ENCODE measurements around the gene PTX4. TPM values are rescaled to one million over a fixed set of nuclear protein-coding genes. Genes with fewer than 3 reads are reported as not detected.

PTX4 gene
- total RNA-seq, 2 donors from 2014 or later: not detected

- no peak for DNase-seq
- no peak for ATAC-seq
- intact Hi-C loops (cut with DNase I, micrococcal nuclease): no loop called here
Measured at GRCh38 chr16:1525871-1526607, 37.3 kb upstream of the PTX4 start.

- ATAC-seq (no peak), DNase-seq (no peak)
- intact Hi-C loops (cut with DNase I, micrococcal nuclease): no loop called here
Measured at GRCh38 chr16:1524366-1524765, 35.6 kb upstream of the PTX4 start.

- ATAC-seq (no peak), DNase-seq (no peak)
- intact Hi-C loops (cut with DNase I, micrococcal nuclease): no loop called here
Measured at GRCh38 chr16:1523581-1524245, 35.0 kb upstream of the PTX4 start.

DNA sequence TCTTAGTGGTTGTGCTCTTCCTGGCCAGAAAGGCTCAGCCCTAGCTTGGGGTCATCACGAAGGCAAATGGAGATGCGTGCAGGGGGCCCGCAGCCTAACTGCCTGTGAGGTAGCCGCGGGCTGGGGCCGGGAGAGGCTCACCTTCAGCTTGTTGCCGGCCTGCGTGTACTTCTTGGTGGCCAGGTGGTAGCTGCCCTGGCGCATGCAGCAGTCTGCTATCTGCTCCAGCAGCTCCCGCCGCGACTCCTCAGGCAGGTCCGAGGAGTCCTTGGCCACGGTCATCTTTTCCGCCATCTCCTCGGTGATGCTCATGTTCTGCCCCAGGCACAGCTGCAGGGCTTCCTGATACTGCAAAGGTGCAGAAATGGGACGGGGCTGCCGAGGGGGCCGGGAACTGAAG, 31.7 kb upstream of the PTX4 start:
- no peak for ATAC-seq
- DNase-seq: no peak
- intact Hi-C loops (cut with DNase I, micrococcal nuclease): no loop called here

DNA sequence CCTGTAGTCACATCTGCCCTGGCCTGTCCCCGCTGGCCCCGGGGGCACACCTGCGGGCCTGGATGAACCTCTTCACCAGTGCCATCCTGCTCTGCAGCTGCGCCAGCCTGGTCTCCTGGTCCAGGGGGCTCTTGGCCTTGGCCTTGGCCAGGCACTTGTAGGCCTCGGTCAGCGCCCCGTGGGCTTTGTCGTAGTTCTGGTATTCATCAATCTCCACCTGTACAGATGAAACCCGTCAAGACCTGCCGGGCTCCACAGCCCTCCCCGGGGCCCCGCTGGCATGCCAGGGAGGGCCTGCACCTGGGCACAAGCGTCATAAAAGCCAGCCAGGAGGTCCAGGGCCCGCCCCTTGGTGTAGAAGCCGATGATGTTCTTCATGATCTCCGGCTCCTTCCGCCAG, 31.1 kb upstream of the PTX4 start:
- ATAC-seq (no peak), DNase-seq (no peak)
- intact Hi-C loops (cut with DNase I, micrococcal nuclease): no loop called here

DNA sequence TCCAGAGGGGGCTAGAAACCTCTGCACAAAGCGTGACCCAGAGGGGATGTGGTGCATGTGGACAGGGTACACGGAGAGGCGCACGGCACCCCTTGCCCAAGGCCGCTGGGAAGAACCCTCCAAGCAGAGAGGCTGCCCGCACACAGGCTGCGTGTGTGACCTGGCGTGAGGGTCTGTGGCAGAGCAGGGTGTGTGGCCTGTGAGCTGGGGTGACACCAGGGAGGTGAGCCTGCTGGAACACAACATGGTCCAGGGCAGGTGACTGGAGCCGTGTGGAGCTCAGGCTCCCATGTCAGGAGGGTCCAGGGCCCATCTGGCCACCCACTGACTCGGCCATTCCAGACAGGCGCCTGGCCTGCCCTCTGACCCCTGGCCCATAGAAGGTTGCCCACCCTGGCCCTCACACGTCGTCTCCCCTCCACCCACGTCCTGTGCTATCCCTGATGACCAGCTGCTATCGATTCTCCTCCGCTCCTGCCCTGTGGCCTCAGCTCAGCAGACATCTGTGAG, 29.9 kb upstream of the PTX4 start:
- no peak for ATAC-seq
- no peak for DNase-seq
- intact Hi-C loops (cut with DNase I, micrococcal nuclease): no loop called here

GRCh38 chr16:1514507-1514906, 25.8 kb upstream of the PTX4 start:
- ATAC-seq (no peak), DNase-seq (no peak)
- intact Hi-C loops (cut with DNase I, micrococcal nuclease): no loop called here

GRCh38 chr16:1512774-1513173, 24.0 kb upstream of the PTX4 start:
- intact Hi-C loops (cut with DNase I, micrococcal nuclease): no loop called here
- no peak for ATAC-seq

GRCh38 chr16:1511662-1512569, 23.2 kb upstream of the PTX4 start:
- intact Hi-C loops (cut with DNase I, micrococcal nuclease): no loop called here
- DNase-seq: no peak
- ATAC-seq: no peak

More at GRCh38 chr16:1512774-1513173, 24.0 kb upstream of the PTX4 start:
- no peak for DNase-seq

DNA sequence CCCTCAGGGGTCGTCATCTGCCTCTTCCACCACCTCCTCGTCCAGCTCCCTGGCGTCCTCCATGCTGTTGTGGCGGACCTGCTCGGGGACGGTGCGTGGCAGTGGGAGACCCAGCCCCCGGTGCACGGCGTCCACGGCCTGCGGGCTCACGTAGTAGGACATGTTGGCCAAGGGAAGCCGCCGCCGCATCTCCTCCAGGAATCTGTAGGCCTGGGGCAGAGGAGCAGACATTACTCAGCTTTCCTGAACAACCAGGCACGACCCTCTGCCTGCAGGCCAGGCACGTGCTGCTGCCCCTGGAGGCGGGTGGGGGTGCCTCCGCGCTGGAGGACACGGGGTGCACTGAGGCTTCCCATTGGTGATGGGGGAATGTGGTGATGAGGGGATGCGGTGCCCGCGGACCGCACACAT, 22.2 kb upstream of the PTX4 start:
- intact Hi-C loops (cut with DNase I, micrococcal nuclease): no loop called here
- no peak for DNase-seq
- ATAC-seq: no peak

GRCh38 chr16:1510272-1510671, 21.5 kb upstream of the PTX4 start:
- intact Hi-C loops (cut with DNase I, micrococcal nuclease): no loop called here
- ATAC-seq (no peak), DNase-seq (no peak)

- no peak for DNase-seq
- ATAC-seq: no peak
- intact Hi-C loops (cut with DNase I, micrococcal nuclease): no loop called here
Measured at GRCh38 chr16:1509307-1510221, 20.8 kb upstream of the PTX4 start.

DNA sequence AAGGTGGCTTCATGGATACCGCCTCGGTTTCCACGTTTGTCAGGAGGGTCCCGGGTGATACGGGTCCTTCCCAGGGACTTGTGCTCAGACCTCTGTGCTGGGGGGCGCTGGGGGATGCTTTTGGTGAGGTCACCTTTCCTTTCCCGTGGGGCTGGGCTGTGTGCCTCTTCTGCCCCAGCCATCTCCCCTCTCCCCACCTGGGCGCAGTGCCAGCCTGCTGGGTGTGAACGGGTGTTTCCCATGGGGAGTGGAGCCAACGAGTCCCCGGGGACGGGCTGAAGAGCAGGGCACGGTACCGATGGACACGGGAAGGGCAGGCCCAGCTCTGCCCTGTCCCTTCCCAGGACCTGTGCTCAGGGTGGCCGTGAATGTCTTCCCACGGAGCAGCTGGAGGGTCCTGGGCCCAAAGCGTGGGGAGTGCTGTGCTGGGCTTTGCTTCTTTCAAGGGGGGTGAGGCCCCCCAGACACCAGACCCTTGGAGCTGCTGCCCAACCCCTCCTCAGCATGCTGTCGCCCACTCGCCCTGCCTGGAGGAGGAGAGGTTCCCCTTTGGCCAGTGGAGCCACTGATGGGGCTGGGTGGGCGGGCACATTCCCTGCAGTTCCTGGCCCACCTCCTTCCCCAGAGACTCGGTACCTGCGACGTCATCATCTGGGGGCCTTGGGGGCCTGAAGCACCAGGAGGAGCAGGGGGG, 19.9 kb upstream of the PTX4 start:
- intact Hi-C loops (cut with DNase I, micrococcal nuclease): no loop called here

DNA sequence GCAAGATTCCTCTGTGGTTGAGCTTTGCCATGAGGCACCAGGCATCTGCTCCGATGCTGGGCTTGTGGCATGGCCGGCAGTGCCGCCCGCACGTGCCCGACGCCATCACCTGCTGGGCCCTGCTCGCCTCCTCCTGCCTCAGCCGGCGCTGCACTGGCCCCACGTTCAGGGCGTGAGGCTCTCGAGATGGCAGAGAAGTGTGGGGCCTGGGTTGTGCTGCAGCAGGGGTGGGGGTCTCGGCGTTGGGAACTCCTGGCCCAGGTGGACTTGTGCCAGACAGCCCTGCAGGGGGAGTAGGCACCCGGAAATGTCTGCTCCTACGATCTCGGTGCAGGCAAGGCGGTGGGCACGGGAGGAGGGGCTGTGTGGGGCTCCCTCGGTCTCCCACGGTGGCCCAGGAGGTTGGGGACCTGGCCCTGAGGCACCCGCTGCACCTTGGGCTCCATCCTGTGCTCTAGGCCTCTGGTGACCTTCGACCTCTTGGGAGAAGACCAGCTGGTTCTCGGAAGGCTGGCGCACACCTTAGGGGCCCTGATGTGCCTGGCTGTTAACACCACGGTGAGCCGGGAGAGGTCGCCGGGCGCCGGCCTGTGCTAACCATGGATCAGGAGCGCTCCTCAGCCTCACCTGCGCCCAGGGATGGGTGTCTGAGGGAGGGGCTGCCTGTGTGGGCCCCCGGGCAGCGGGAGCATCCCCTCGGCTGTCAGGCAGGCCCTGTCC, 17.9 kb upstream of the PTX4 start:
- ATAC-seq (no peak), DNase-seq (no peak)
- intact Hi-C loops (cut with DNase I, micrococcal nuclease): no loop called here

More for the DNA sequence above, 19.9 kb upstream of the PTX4 start:
- DNase-seq: no peak
- no peak for ATAC-seq

DNA sequence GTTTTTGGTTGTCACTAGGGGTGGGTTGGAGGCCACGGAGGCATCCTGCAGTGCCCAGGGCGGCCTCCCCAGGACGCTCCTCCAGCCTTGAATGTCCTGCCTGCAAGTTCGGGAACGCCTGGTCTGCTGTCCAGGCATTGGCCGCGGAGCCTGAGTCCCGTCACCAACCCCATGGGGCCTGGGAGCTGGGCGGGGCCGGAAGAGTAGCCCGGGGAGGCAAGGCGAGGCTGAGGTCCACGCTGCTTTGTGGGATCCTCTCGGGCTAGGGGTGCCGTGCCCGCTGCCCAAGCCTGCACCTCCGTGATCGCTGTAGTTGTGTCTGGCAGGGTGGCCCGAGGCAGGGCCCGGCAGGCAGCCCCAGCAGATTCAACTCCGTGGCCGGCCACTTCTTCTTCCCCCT, 17.2 kb upstream of the PTX4 start:
- no peak for ATAC-seq
- no peak for DNase-seq
- intact Hi-C loops (cut with DNase I, micrococcal nuclease): no loop called here

DNA sequence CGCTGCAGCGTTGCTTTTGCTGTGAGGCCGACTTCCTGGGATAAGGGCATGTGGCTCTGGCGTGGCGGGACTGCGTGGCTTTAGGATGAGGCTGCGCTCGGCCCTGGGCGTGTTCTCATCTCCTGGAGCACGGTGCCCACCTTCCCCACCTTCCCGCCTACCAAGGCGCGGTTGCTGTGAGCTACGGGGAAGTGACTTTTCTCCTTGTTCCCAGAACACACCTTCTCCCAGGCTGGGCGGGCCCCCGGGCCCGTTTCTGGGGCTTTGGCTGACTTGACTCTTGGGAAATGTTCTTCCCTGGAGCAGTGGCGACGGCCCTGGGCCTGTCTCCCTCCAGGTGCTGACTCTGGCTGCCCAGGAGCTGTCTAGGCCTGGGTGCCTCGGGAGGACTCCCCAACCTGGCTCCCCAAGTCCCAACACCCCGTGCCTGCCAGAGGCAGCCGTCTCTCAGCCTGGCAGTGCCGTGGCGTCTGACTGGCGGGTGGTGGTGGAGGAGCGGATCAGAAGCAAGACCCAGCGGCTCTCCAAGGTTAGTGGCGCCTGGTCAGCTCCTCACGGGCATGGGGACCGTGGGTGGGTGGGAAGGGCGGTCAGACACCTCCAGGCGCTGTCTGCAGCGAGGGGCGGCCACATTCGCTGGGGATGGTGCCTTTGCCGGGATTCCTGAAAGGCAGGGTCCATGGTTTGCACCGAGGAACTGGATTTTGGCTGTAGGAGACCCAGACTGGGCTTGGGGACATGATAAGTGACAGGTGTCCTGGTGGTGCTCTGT, 16.5 kb upstream of the PTX4 start:
- DNase-seq (no peak), ATAC-seq (no peak)
- intact Hi-C loops (cut with DNase I, micrococcal nuclease): no loop called here
